GOT3 (cell line): ENCODE data around the gene MAP1B.

Experiments
- DNase-seq: peaks from one replicate; lab custom pipeline; 2025; ENCODE audit warnings: mixed read lengths; lab: John Stamatoyannopoulos, UW

MAP1B gene

DNA sequence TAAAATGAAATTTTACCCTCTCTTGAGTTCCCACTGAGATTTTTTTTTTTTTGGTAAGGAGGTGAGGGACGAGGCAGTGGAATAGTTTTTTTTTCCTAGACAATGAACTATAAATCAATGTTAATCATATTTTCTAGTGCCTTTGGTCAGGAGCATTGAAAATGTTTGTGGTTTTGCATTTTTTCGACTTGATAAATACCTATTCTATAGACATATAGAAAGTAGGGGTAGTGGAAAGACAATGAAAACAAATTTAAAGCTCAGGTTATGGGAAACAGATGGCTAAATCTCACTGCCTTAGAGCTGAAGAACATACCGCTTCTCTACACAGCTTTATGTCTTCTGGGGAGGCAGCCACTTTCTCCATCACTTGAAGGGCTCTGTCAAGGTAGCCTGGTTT, 118.5 kb downstream of the MAP1B start:
- no peak for DNase-seq

DNA sequence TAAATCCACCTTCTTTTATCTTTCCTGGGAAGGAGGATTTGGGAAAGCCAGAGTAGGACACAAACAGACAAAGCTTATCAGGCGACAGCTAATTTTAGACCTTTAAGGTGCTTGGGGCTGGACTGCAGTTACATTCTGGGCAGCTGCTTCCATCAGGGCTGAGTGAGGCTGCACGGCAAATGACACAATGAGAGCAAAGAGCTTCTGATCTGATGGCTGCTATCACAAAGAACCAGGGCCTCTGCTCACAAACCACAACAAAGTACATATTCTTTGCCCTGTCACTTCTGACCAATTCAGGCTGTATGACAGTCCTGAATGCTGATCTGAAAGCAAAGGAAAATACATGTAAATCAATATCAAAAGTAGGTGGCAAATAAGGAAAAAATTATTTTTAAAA, 119.7 kb downstream of the MAP1B start:
- no peak for DNase-seq

DNA sequence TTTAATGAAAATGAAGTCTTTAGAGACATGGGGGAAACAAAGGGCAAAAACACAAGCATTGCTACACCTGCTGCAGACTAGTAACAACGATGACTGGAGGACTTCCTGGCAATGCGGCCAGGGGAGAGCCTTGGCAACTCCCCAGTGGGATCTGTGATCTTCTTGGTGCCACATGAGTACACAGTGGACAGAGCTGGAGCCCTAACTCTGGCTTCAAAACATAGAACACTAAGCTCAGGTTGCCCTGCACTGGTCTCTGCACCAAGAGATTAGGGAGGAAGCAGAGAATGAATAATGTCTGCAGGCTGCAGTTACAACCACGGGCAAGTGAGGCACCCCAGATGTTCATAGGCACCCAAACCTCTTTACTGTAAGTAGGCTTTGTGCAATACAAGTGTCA, 121.7 kb downstream of the MAP1B start:
- DNase-seq = no peak

DNA sequence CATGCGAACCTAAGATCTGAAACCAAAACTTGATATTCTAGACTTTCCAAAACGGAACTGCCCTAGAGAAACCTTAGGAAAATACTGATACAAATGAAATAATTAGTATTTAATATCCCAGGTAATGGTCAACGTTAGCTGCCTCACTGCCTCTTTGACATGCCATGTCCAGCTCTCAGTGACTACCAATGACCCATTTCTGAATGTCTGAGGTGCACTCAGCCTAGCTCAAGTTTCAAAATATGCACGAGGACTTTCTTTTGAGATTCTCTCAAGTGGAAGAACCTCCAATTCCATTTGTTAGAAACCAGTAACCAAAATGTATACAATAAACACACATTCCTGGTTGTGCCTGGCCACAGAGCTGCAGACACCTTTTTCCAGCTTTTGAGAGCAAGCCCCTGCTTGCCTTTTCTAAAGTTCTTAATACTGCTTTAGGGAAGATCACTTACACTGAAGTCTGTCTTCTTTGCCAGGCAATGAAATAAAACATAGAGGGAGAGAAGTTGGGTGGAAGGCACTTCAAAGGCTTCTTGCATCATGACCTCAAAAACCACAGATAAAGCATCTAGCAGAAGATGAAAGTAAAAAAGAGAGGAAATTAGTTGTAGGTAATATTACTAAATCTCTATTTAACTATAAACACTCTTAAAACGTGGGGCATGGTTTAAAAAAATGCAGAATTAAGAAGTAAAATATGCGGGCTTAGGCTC, 124.9 kb downstream of the MAP1B start:
- DNase-seq = no peak

DNA sequence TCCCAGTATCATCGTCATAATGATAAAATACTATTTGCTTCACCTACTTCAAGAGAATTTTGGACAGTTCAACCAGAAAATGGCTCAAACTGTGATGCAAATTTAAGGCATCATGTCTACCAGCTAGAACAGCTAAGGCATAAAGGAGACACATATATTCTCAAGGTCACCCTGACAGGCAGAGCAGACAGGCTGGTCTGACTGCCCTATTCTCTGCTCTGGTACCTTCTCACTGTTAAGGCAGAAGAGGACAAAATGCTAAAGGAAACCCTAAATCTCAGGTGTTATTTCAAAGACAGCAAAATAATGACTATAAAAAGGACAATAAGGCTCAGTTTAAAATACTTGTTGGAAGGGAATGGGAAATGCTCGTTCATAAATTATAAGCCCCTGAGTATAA, 125.6 kb downstream of the MAP1B start:
- no peak for DNase-seq

DNA sequence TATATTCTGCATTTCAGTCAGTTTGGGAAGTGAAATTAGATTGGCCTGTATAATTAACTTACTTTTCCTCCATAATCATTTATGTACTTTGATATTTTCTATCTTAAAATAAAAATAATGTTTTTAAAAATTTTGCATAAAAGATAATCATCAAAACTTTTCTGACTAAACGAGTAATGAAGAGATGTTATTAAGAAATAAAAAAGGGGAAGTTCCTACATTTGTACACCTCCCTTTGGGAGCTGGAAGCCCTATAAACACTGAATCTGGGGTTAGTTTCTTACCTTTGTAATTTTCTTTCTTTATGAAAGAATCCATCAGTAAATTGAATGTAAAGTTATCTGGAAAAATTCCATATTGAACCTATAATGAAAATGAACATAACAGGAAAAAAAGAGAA, 126.6 kb downstream of the MAP1B start:
- DNase-seq = no peak

DNA sequence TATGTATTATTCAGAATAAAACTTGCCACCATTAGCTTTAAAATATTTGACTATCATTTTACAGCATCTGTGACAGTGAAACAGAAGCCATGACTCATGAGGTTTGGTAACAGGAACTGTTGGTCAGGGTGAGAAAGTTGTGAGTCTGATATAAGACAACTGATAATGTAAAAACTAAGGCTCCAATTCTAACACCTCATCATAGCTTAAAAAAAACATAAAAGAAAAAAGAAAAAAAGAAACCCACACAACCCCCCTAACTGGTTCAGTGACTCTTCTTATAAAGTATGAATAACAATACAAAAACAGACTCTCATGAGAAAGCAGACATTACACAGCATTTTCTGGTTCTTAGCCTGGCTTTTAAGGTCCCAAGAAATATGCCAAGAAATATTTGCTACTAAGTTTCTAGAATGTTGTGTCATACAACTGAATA, 127.0 kb downstream of the MAP1B start:
- DNase-seq = no peak

DNA sequence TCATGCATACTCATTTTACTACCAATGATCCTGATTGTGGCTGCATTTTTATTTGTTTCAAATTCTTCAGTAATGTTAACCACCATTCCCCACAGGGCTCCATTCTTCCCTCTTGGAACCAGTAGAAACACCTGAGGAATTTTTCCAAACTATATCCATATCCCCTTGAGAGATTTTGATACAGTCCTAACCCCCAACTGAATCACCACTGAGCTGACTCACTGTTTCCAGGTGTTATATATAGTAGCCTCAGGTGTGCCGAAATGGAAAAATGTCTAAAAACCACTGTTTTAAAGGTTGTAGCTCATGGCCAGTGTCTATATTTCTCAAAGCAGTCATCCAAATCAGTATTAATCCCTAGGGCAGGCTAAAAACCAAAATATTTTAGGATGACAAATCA, 127.6 kb downstream of the MAP1B start:
- no peak for DNase-seq

DNA sequence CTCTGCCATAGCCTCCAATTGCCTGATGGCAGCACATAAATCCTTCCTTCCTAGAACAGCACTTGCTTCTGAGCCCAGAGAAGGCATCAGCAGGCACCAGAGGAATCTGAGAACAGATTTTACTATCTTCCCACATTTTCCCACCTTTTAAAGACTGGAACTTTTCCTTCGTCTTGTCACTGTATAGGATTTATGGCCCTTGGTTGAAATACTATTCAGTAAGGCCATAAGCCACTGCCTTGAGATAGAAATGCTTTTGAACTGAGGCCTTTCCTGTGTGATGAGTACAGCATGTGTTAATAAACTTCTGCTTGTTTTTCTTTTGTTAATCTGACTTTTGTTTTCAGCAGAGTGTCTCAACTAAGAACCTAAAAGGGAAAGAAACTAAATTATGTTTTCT, 128.4 kb downstream of the MAP1B start:
- DNase-seq = no peak

DNA sequence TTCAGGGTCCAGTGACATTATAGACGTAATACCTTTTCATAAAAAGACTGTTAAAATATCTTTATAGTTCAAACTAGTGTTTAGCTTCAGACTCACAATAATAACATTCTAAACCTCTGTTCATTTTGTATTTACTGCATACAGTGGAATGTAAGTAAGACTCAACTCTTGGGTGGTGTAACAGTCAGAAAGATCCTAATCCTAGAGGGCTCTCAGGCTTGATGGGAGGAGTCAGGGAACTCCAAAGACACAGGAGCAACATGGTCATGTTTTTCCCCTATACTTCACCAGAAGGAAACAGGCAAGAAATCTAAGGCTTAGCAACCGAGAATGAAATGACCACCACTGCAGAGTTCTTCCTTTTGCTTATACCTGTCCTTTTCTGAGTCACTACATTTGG, 130.1 kb downstream of the MAP1B start:
- DNase-seq = no peak

DNA sequence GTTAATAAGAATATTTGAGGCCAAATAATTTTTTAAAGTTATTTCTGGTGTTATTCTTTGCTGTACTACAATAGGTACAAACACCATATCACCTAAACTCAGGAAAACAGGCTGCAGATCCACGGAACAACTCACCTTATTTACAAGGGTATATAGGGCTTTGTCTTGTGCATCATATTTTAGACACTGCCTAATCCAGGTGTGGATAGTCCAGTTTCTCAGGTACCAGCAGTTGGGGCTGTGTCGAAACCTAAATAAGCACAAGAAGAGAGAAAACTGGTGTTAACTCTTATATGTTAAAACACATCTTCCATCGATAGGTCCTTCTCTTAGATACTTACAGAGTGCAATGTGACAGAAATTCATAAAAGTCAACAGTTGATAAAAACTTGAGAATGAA, 130.6 kb downstream of the MAP1B start:
- no peak for DNase-seq

DNA sequence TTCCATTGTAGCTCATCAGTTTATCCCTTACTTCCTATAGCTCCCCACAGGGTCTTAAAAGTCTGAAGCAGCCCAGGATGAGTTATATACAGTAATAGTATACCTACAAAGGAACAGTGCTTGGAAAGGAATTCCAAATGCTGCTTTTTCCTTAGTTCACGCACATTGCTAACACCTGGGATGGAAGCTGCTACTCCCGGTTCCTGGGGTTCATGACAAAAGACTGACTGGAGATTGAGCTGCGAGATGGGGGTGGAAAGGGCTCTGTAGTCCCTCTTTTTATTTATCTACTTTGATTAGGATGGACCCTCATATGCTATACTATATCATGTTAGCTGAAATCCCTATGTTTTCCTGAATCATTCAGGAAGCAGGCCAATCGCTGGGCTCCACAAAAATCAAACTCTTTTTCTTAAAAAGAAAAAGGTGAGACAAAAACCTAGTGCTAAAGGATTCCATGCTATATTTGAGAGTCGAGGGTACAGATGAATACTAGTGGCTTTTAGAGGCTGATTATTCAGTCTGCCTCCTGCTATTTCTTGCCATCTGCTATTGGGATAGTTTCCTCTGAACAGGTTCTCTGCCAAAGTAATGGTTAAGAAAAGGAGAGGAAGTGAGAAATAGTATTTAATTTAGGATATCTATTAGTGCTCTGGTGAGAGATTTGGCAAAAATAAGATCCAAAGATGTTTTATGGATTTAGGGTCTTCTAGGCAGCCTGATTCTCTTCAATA, 131.6 kb downstream of the MAP1B start:
- DNase-seq = no peak

DNA sequence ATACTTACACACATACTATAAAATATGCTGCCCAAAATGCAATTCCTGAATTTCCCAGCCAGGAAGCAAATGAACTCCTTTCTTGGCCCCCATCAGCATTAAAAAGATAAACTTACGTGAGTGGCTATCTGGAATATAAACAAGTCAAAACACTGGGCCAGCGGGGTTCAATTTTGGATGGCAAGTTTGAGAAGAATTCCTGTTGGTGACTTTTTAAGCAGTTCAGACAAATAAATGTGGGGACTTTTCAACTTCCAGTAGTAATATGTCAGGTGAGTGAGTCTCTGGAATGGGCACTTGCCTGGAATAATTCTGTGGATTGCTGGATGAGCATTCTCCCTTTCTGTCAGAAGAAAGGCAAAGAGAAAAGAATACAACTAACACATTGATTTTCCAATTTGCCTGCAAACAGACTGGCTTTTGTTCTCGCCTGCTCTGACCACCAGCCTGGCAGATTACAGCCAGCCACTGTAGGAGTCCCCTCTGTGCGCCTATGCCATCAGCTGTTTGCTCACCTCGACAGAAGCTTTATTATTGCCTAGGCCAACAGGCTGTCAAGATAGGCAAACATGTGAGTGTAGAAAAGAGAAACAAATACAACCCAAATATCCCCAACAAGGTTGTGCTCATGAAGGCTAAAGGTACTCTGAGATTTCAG, 134.2 kb downstream of the MAP1B start:
- no peak for DNase-seq

DNA sequence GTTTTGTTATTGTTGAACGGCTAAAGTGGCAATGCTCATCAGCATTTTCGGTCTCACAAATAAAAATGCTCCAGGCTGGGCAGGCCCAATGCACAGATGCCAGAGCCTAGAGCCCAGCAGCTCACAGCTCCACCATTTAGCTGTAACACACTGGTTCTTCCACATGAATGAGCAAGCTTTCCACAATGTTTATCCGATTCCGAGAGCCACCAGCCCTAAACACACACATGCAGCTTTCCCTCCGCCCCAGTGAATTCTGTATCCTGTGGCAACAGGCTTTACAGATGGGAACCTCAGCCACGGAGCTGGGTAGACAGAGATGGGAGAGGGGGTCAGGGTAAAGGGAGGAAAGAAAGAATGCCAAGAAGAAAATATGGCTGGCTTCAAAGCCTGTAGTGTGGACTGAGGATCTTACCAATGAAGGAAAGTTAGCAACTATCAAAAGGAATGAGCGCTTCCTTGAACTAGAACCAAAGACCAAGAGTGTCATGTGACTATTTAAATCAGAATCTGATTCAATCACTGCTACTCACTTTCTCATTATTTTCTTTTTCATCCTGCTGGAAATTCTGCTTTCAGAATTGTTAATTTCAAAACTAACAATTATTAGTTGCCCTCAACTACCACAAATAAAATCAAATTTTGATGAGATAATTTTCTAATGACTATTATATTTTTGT, 135.7 kb downstream of the MAP1B start:
- no peak for DNase-seq

DNA sequence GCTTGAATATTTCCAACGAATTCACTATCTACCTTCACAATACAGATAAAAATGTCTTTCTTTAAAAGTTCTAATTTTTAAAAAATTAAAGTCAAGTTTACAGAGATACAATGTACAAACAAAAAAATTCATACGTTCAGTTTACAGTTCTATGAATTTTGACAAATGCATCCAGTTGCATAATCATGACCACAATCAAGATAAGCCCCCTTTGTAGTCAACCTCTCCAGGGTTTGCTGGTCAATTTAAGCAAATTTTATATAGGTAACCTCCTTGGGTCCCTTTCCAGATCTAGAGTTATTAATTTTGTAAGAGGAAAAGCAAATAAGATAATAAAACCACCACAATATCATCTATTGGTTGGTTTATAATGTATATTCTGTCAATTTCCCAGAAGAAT, 136.4 kb downstream of the MAP1B start:
- DNase-seq = no peak

DNA sequence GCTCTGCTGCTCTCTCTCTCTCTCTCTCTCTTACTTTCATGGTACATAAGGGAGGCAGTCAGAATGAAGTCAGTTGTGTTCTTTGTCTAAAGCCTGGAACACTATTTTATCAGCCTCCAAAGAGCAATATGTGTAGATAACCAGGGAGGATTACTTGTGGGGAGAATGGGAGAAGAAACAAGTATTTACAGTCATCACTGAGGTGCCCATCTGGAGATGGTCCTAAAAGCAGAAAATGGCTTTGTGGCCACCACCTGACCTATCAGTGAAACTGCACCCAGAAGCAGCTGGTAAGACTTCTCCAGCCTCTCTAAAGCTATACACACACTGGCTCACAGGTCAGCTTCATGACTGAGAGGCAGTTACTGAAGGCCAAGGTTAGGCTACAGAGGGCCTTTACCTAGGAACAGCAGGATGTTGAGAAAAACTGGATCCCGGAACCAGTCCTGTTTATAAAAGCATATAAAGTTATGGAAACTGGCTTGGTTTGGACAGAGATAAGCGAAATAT, 137.6 kb downstream of the MAP1B start:
- no peak for DNase-seq

DNA sequence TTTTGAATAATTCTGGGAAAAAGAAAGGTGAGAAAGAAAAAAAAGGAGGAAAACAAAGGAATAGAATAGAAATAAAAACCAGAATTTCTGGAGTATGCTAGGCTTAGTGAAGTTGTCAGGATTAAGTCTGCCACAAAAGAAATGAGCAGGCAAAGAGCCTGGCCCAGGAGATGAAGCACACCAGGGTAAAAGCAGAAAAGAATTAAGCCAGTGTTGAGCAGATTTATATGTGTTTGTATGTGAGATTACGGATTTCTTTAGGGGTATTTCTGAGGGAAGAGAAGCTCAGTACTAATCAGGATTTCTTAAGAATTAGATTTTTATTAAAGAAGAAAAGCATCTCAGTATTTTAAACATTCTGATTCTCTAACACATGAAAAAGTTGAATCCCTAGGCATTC, 138.3 kb downstream of the MAP1B start:
- no peak for DNase-seq

DNA sequence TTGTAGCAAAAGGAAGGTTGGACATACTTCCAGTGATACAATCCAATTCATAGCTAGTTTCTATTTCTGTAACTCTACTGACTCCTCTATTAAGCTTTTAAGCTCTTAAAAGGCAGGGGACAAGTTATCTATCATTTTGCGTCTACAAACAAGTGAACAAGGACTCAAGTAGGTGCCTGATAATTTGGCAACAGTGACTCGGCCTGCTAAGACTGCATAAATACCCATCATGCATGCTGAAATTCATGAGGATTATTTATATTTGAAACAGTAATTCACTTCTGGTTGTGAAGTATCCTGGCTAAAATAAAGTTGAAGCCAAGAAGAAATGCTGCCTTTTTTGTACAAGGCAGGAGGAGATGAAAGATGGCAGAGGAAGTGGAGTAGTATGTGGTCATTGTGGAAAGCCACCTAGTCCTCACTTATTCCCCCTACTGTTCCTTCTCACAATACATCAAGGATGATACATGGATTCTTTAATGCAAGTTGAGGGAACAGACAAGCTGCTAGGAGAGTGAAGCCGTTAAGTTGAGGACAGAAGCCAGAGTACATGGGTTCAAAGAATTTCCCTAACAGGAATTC, 138.8 kb downstream of the MAP1B start:
- DNase-seq = no peak

DNA sequence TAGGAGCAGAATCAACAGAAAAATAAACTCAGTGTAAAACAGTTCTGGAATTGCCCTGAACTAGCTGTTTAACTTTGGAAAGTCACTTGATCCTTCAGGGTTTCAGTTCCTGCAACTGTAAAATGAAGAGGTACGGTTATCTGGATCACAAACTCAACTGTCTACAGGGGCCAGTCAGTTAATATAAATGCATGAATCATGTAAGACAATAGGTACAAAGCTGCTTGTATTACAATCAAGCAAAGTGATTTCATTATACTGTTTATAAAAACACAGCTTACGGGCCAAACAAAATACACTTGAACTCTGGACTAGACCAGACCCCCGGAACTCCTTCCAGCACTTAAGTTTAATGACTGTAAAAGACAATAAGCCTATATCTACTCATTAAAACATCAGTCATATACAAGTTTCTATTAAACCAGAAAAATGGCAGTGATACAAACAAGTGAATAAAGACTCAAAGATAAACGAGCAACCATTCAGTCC, 139.7 kb downstream of the MAP1B start:
- DNase-seq = no peak

DNA sequence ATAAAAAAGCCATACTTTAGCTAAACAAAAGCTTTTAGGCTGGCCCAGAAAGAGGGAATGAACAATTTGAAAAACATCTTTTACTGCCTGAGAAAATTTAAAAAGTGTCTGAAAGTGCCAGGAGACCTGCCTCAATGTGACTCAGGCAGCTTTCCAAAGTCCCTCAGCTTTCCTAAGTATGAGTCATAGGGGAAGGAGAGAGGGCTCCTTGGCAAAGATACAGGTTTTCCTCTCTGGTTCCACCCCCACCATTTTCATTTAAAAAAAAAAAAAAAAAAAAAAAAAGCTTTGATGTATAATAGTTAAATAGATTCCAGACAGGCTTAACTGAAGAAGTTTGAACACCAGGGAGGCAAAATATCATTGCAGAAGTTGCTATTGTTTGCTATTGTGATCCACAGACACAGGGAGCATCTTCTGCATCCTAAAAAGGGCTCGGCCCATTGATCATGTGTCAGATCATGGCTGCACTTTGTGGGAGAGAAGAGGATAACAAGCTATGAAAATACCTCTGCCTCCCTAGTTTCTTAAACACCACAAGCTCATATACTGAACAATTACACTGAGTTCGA, 141.2 kb downstream of the MAP1B start:
- DNase-seq = peak; percentile 6

DNA sequence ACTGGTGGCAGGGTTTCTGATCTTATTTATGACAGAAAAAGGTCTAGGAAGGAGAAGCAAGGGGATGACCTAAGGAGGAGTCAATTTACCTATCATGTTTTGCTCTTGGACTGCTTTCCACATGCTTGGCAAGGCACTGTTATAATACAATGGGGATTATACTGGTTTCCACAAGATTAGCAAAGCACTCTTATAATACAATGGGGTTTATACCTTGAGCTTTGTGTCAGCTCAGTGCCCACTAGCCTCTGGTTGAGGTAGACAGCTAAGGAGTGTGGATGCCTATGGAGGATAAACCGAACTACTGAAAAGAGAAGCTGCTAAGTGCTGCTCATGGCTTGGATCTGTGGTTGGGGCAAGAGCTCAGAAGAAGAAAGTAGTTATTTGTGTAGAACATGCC, 144.1 kb downstream of the MAP1B start:
- DNase-seq = no peak

DNA sequence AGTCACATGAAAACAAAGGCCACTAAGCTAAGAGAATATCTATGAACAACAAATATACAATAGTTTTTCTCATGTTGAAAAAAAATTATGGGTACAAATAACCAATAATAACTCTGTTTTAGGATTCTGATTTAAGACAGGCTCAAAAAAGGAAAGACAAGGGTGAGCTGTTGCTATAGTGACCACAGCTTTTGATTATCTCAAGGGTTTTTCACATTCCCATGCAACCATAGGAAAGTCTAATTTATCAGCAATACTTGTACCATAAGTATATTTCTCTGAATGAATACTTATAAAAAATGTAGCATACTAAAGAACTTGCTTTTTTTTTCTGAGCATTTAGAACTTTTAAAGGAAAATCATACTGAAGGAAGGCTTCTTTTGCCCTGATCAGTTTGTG, 144.7 kb downstream of the MAP1B start:
- no peak for DNase-seq
